ENCODE measurements around the gene FOXP1. TPM values are rescaled to one million over a fixed set of nuclear protein-coding genes. Genes with fewer than 3 reads are reported as not detected.

The FOXP1 gene
- total RNA-seq, 2 experiments from 2014 or later: 493 to 508 TPM

DNA sequence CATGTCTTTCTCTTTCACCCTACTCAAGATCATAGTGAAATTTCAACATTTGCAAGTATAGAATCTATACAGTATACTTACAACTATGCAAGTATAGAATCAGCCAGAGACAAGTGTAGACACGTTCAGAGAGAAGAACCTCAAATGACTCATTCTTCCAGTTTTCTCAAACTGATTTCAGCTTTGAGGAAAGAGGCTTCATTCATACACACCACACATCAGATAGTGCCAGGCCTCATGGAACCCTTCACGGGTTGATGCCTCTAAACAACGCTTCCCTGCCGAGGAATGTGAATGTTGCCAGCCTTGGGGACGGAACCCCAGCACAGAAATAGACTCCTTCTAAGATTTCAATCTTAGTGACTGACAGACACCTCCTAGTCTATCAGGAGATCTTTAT lies 135.7 kb downstream of the FOXP1 start:
- Mint-ChIP-seq H3K27me3 (no peaks in the 10 kb centered on the region), H3K36me3 (ENCODE audit: low read depth) (peaks cover 4% of the 10 kb centered on the region), H3K4me1 (ENCODE audit: low read depth) (peaks cover 98% of the 10 kb centered on the region), H3K27ac (peak overlapping the region; percentile 94), H3K9me3 (no peaks in the 10 kb centered on the region), H3K4me3 (no peak overlapping the region)
- intact Hi-C loops (cut with DNase I, micrococcal nuclease): loop anchor here in 1 of 2 experiments (5.0 kb wide), 1 partner anchor 39 kb away; no protein-coding TSS in a partner anchor
- no peak overlapping the region for H3K4me3 ChIP-seq (ENCODE audit: low read length)
- no peaks in the 10 kb centered on the region for H3K27me3 ChIP-seq (ENCODE audit: control insufficient read depth in 1 of 2, insufficient read depth in 2 of 2, low read length in 2 of 2)
- peaks cover 84% of the 10 kb centered on the region for H3K4me1 ChIP-seq (ENCODE audit: insufficient read depth, low read length)
- H3K9me3 ChIP-seq (ENCODE audit: control insufficient read depth in 1 of 2, insufficient read depth in 1 of 2, low read length in 2 of 2): no peaks in the 10 kb centered on the region
- CTCF ChIA-PET: no interaction called here
- peak in 1 of 14 experiments; percentile 47 for DNase-seq
- no peak for ATAC-seq (ENCODE audit: poor library complexity)
- H3K27ac ChIP-seq (ENCODE audit: low read depth in 1 of 2, low read length in 2 of 2): peak overlapping the region; percentile 57 to 72
- H3K36me3 ChIP-seq (ENCODE audit: insufficient read depth, low read length): peaks cover 5% of the 10 kb centered on the region
- POLR2A ChIA-PET: interaction anchor here (1.3 to 8.1 kb wide), 3 partner anchors 8 to 31 kb away, joined by 3 to 79 read pairs (median 13); no protein-coding TSS in a partner anchor
- TF ChIP-seq, protein P1, sequence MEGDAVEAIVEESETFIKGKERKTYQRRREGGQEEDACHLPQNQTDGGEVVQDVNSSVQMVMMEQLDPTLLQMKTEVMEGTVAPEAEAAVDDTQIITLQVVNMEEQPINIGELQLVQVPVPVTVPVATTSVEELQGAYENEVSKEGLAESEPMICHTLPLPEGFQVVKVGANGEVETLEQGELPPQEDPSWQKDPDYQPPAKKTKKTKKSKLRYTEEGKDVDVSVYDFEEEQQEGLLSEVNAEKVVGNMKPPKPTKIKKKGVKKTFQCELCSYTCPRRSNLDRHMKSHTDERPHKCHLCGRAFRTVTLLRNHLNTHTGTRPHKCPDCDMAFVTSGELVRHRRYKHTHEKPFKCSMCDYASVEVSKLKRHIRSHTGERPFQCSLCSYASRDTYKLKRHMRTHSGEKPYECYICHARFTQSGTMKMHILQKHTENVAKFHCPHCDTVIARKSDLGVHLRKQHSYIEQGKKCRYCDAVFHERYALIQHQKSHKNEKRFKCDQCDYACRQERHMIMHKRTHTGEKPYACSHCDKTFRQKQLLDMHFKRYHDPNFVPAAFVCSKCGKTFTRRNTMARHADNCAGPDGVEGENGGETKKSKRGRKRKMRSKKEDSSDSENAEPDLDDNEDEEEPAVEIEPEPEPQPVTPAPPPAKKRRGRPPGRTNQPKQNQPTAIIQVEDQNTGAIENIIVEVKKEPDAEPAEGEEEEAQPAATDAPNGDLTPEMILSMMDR (IDR thresholded peaks at IDR 0.05): no peak

DNA sequence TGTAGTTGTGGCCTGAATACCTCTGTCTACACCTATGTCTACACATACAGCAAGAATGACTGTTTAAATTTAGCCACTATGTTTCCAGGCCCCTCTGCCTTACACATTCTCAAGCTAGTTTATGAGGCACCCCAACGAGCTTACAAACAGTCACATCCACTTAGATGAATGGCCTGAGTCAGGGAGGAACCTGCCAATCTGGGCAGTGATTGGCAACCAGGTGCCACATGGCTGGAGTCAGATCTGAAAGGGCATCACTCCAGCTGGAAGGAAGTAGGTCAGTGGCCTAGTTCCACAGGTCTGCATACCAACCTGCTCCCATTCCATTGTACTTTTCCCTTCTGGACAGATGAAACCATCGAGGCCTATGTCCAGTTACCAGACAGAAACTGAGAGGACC lies 136.3 kb downstream of the FOXP1 start:
- H3K27ac ChIP-seq (ENCODE audit: low read depth in 1 of 2, low read length in 2 of 2): peak overlapping the region; percentile 57 to 72
- peaks cover 84% of the 10 kb centered on the region for H3K4me1 ChIP-seq (ENCODE audit: insufficient read depth, low read length)
- peaks cover 2% of the 10 kb centered on the region for H3K36me3 ChIP-seq (ENCODE audit: insufficient read depth, low read length)
- intact Hi-C loops (cut with DNase I, micrococcal nuclease): loop anchor here in 1 of 2 experiments (5.0 kb wide), 1 partner anchor 40 kb away; no protein-coding TSS in a partner anchor
- H3K9me3 ChIP-seq (ENCODE audit: control insufficient read depth in 1 of 2, insufficient read depth in 1 of 2, low read length in 2 of 2): no peaks in the 10 kb centered on the region
- Mint-ChIP-seq H3K27ac (peak overlapping the region; percentile 94), H3K36me3 (ENCODE audit: low read depth) (peaks cover 4% of the 10 kb centered on the region), H3K4me1 (ENCODE audit: low read depth) (peaks cover 98% of the 10 kb centered on the region), H3K4me3 (peak overlapping the region; percentile 36), H3K27me3 (no peaks in the 10 kb centered on the region), H3K9me3 (no peaks in the 10 kb centered on the region)
- H3K27me3 ChIP-seq (ENCODE audit: control insufficient read depth in 1 of 2, insufficient read depth in 2 of 2, low read length in 2 of 2): no peaks in the 10 kb centered on the region
- no peak overlapping the region for H3K4me3 ChIP-seq (ENCODE audit: low read length)
- no peak for DNase-seq
- TF ChIP-seq, protein P1 (IDR thresholded peaks at IDR 0.05): no peak
- ChIA-PET CTCF (no interaction called here), POLR2A (interaction anchor here (1.3 to 8.1 kb wide), 3 partner anchors 8 to 30 kb away, joined by 3 to 79 read pairs (median 13); no protein-coding TSS in a partner anchor)
- no peak for ATAC-seq (ENCODE audit: poor library complexity)

DNA sequence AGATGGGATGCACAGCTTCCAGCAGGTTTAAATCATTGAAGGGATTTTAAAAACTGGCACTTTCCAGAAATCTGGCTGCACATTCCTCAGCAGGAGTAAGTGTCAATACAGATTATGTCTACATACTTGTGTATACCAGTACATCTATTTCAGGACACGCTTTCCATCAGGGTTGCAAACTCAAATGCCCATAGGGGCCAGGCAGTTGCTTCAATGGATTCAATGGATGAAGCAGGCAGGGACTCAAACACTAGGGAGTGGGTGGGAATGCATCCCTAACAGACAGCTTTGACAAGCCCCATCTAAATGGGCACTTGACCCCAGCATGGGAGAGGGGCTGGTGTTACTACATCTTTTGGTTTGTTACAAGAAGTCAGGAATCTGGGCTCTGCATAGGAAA lies 136.8 kb downstream of the FOXP1 start:
- Mint-ChIP-seq H3K27me3 (no peaks in the 10 kb centered on the region), H3K4me1 (ENCODE audit: low read depth) (peaks cover 98% of the 10 kb centered on the region), H3K36me3 (ENCODE audit: low read depth) (peaks cover 4% of the 10 kb centered on the region), H3K27ac (peak overlapping the region; percentile 94), H3K9me3 (no peaks in the 10 kb centered on the region), H3K4me3 (peak overlapping the region; percentile 36)
- H3K9me3 ChIP-seq (ENCODE audit: control insufficient read depth in 1 of 2, insufficient read depth in 1 of 2, low read length in 2 of 2): no peaks in the 10 kb centered on the region
- intact Hi-C loops (cut with DNase I, micrococcal nuclease): loop anchor here in 1 of 2 experiments (5.0 kb wide), 1 partner anchor 41 kb away; no protein-coding TSS in a partner anchor
- H3K4me3 ChIP-seq (ENCODE audit: low read length): no peak overlapping the region
- peaks cover 84% of the 10 kb centered on the region for H3K4me1 ChIP-seq (ENCODE audit: insufficient read depth, low read length)
- DNase-seq (no peak), ATAC-seq (ENCODE audit: poor library complexity) (no peak)
- TF ChIP-seq, protein P1 (IDR thresholded peaks at IDR 0.05): no peak
- POLR2A ChIA-PET: interaction anchor here (1.3 to 8.1 kb wide), 3 partner anchors 9 to 30 kb away, joined by 3 to 79 read pairs (median 13); no protein-coding TSS in a partner anchor
- H3K27me3 ChIP-seq (ENCODE audit: control insufficient read depth in 1 of 2, insufficient read depth in 2 of 2, low read length in 2 of 2): no peaks in the 10 kb centered on the region
- CTCF ChIA-PET: no interaction called here
- H3K27ac ChIP-seq (ENCODE audit: low read depth in 1 of 2, low read length in 2 of 2): peak overlapping the region; percentile 57 to 72
- peaks cover 2% of the 10 kb centered on the region for H3K36me3 ChIP-seq (ENCODE audit: insufficient read depth, low read length)
